Heart right ventricle (tissue), 16 donors: ENCODE data around the gene KRT3. TPM values are rescaled to one million over a fixed set of nuclear protein-coding genes. Genes with fewer than 3 reads are reported as not detected.

ENCODE experiments used
- ATAC-seq, 8 donors: fragments of 200-7000 bp; cut with Tn5 transposase; one replicate each; pipeline ENCODE4 v1.9.1; 2020; ENCODE audit warnings: mild to moderate bottlenecking in 8 of 8, moderate library complexity in 8 of 8, moderate number of reproducible peaks in 1 of 8
- DNase-seq, 2 donors: peaks; one replicate each; pipeline ENCODE4 v3.0.0-alpha.2; 2020
- H3K27ac ChIP-seq, 10 donors: fragments of 200-600 bp; sonication (generic) in 2 of 10; one replicate each; pipeline versions ENCODE4 v1.5.0 to v1.8.0; 2020 to 2022; ENCODE audit warnings: mild to moderate bottlenecking in 3 of 10
- H3K27me3 ChIP-seq, 7 donors: fragments of 200-600 bp; one replicate each; pipeline ENCODE4 v1.8.0; 2021 to 2022; ENCODE audit warnings: mild to moderate bottlenecking in 2 of 7
- H3K36me3 ChIP-seq, 9 donors: fragments of 200-600 bp; sonication (generic) in 1 of 9; one replicate each; pipeline versions ENCODE4 v1.5.0 to v1.8.0; 2020 to 2022; ENCODE audit warnings: mild to moderate bottlenecking in 2 of 9
- H3K4me1 ChIP-seq, 9 donors: fragments of 200-600 bp; sonication (generic) in 1 of 9; one replicate each; pipeline versions ENCODE4 v1.5.0 to v1.8.0; 2020 to 2022; ENCODE audit warnings: mild to moderate bottlenecking in 4 of 9
- H3K4me3 ChIP-seq, 10 donors: fragments of 200-600 bp; sonication (generic) in 2 of 10; one replicate each; pipeline versions ENCODE4 v1.5.0 to v1.8.0; 2020 to 2022; ENCODE audit warnings: mild to moderate bottlenecking in 7 of 10, moderate library complexity in 2 of 10
- H3K9me3 ChIP-seq, 11 donors: fragments of 200-600 bp in 10 of 11; sonication (generic) in 2 of 11; one replicate each; pipeline versions ENCODE4 v1.5.0 to v1.8.0; 2013 to 2022; ENCODE audit warnings: mild to moderate bottlenecking in 2 of 11, control low read depth in 1 of 11, moderate library complexity in 1 of 11
- CTCF ChIP-seq, 9 donors: fragments of 200-600 bp; sonication (generic) in 2 of 9; IDR thresholded peaks; one replicate each; pipeline versions ENCODE4 v1.5.0 to v1.8.0; 2021 to 2022; ENCODE audit warnings: antibody characterized with exemption in 9 of 9, mild to moderate bottlenecking in 5 of 9, moderate library complexity in 1 of 9
- WGBS, 2 donors: extraction: QIAGEN DNeasy Blood & Tissue Kit; methylation state at CpG; one replicate each; pipeline ENCODE4 v1.1.7; 2013; ENCODE audit warnings: inconsistent platforms in 1 of 2; 5-methylcytosine and 5-hydroxymethylcytosine counted together
- intact Hi-C, 10 donors: fragments of 100-400 bp; cut with DNase I; formaldehyde crosslinking; loops; one replicate each; pipeline versions ENCODE4 v1.11.1 to v1.14.2; 2022
- polyA plus RNA-seq, 2 donors: library from polyadenylated mRNA; stranded (reverse); fragments of 200-250 nt; gene quantifications; one replicate each; pipeline ENCODE4 v1.2.3, GENCODE V29; 2013
- total RNA-seq, 10 donors: library from RNA; stranded (reverse); fragmentation: NEBNext Ultra II Directional in 3 of 10; extraction: Animal tissue kit (Norgen Biotek cat#: 25700) in 3 of 10; gene quantifications; one replicate each; pipeline versions ENCODE4 v1.2.1 to v1.2.4, GENCODE V29; 2021 to 2023
- donor health status: Arrhythmogenic right ventricular cardiomyopathy.
- donor health status: ischemic (EF 13 %, LVEDD 7.1; RV severe dilation, severe dysfunction).
- donor health status: healthy with polysubstance abuse.
- donor health status: DM: no; HTN: yes; CAD: no.
- donor health status: DM: no; HTN: no; CAD: no.
- donor health status: ischemic (EF 25% LVEDD 6.9; RV normal size, moderate dysfunction).
- donor health status: ischemic (EF 25% LVEDD 5.7; RV mildly dilated, moderate dysfunction).
- donor health status: healthy.
- donor health status: DM: yes; HTN: yes; CAD: no.
- donor health status: Ischemic cardiomyopathy.
- donor health status: ischemic (EF 35%, LVEDD 5.7; RV mildly dilated, moderate dysfunction).
- donor health status: nonischemic (EF 11% LVEDD 7.7; RV severe dilation, severe dysfunction).
- donor health status: DM: yes; HTN: yes; CAD: no.
- donor health status: PGD.
- donor health status: ischemic (EF 29% LVEDD 5.4; RV normal size, mild dysfunction).
- donor health status: nonischemic (EF 23%, LVEDD 6.1; RV moderate dilation, normal function).

Gene KRT3
- total and polyA plus RNA-seq, 12 donors, result not detected

- Histone ChIP-seq H3K36me3 (no peaks in the 10 kb centered on the region), H3K27me3 (peaks cover 0 to 56% (median 23%) of the 10 kb centered on the region in 7 donors), H3K27ac (no peak overlapping the region), H3K9me3 (no peaks in the 10 kb centered on the region), H3K4me3 (no peak overlapping the region), H3K4me1 (peaks cover 0 to 3% (median 0%) of the 10 kb centered on the region in 9 donors)
- no peak for DNase-seq
- no peak for ATAC-seq
- 59 to 72% methylated on average over 3 of the region's 3 CpGs for WGBS, 2 donors
- intact Hi-C loops, result no loop called here
- TF ChIP-seq CTCF (IDR thresholded peaks at IDR 0.05), result no peak
Measured at GRCh38 chr12:52832451-52832850, 36.5 kb upstream of the KRT3 start.

- intact Hi-C loops, result no loop called here
- H3K9me3 ChIP-seq, result no peaks in the 10 kb centered on the region
- no peak overlapping the region for H3K4me3 ChIP-seq
- H3K27me3 ChIP-seq, result peaks cover 0 to 51% (median 12%) of the 10 kb centered on the region in 7 donors
- H3K27ac ChIP-seq, result no peak overlapping the region
- no peaks in the 10 kb centered on the region for H3K36me3 ChIP-seq
- 84 to 86% methylated on average over 7 of the region's 7 CpGs for WGBS, 2 donors
- H3K4me1 ChIP-seq, result peaks cover 0 to 2% (median 0%) of the 10 kb centered on the region in 9 donors
- DNase-seq (no peak), ATAC-seq (no peak)
- TF ChIP-seq CTCF (IDR thresholded peaks at IDR 0.05), result no peak
Measured at GRCh38 chr12:52831251-52831650, 35.3 kb upstream of the KRT3 start.

GRCh38 chr12:52829986-52830770 is 34.3 kb upstream of the KRT3 start:
- Histone ChIP-seq H3K27me3 (peaks cover 0 to 41% (median 3%) of the 10 kb centered on the region in 7 donors), H3K4me3 (no peak overlapping the region), H3K36me3 (no peaks in the 10 kb centered on the region), H3K9me3 (no peaks in the 10 kb centered on the region), H3K27ac (no peak overlapping the region), H3K4me1 (no peaks in the 10 kb centered on the region)
- intact Hi-C loops, result no loop called here
- DNase-seq (no peak), ATAC-seq (no peak)
- no peak for TF ChIP-seq CTCF (IDR thresholded peaks at IDR 0.05)
- 80% methylated on average over 8 of the region's 8 CpGs for WGBS, 2 donors

- Histone ChIP-seq H3K4me3 (no peak overlapping the region), H3K4me1 (no peaks in the 10 kb centered on the region), H3K27me3 (peaks cover 0 to 33% (median 10%) of the 10 kb centered on the region in 7 donors), H3K27ac (no peak overlapping the region), H3K36me3 (no peaks in the 10 kb centered on the region), H3K9me3 (no peaks in the 10 kb centered on the region)
- ATAC-seq (no peak), DNase-seq (no peak)
- intact Hi-C loops, result no loop called here
- TF ChIP-seq CTCF (IDR thresholded peaks at IDR 0.05), result no peak
- WGBS, 2 donors, result 28 to 43% methylated on average over 2 of the region's 2 CpGs
Measured at GRCh38 chr12:52828591-52829021, 32.7 kb upstream of the KRT3 start.
